GM23338 (cell line): Measurements from ENCODE around the gene IVD. TPM values are rescaled to one million over a fixed set of nuclear protein-coding genes. Genes with fewer than 3 reads are reported as not detected.

Source experiments
- ATAC-seq: fragments of 200-7000 bp; cut with Tn5 transposase; 3 replicates; pipeline ENCODE4 v1.9.1; 2020
- DNase-seq: peaks from one replicate; pipeline ENCODE4 v3.0.0-alpha.2; 2015; ENCODE audit warnings: low spot score
- H2AFZ ChIP-seq: fragments of 200-600 bp; sonication (generic); 2 replicates; pipeline ENCODE4 v1.8.0; 2016; ENCODE audit warnings: antibody characterized with exemption, mild to moderate bottlenecking, moderate library complexity
- H3F3A ChIP-seq: fragments of 200-600 bp; sonication (generic); replicated peaks from 2 replicates; pipeline ENCODE4 v1.8.0; 2017; ENCODE audit warnings: antibody characterized with exemption, mixed run types, low read depth
- H3K27ac ChIP-seq: fragments of 200-600 bp; sonication (generic); 2 replicates; pipeline ENCODE4 v1.6.1; 2016; ENCODE audit warnings: low read depth
- H3K27me3 ChIP-seq: fragments of 200-600 bp; sonication (generic); 2 replicates; pipeline ENCODE4 v1.8.0; 2016; ENCODE audit warnings: mild to moderate bottlenecking, mixed run types, moderate library complexity; ENCODE audit not compliant: insufficient read depth
- H3K36me3 ChIP-seq: fragments of 200-600 bp; sonication (generic); 2 replicates; pipeline ENCODE4 v1.8.0; 2016; ENCODE audit warnings: mild to moderate bottlenecking; ENCODE audit not compliant: insufficient read depth
- H3K4me1 ChIP-seq: fragments of 200-600 bp; sonication (generic); 2 replicates; pipeline ENCODE4 v1.8.0; 2016; ENCODE audit warnings: mild to moderate bottlenecking, moderate library complexity; ENCODE audit not compliant: insufficient read depth
- H3K4me2 ChIP-seq: fragments of 200-600 bp; sonication (generic); 2 replicates; pipeline ENCODE4 v1.7.1; 2017; ENCODE audit warnings: mixed run types
- H3K4me3 ChIP-seq: fragments of 200-600 bp; sonication (generic); 2 replicates; pipeline ENCODE4 v1.6.1; 2016; ENCODE audit warnings: mixed run types
- H3K79me2 ChIP-seq: fragments of 200-600 bp; sonication (generic); replicated peaks from 2 replicates; pipeline ENCODE4 v1.8.0; 2017; ENCODE audit warnings: mild to moderate bottlenecking; ENCODE audit not compliant: insufficient read depth
- H3K9me2 ChIP-seq: fragments of 200-600 bp; sonication (generic); 2 replicates; pipeline ENCODE4 v1.8.0; 2017; ENCODE audit not compliant: insufficient read depth
- H4K20me1 ChIP-seq: fragments of 200-600 bp; sonication (generic); replicated peaks from 2 replicates; pipeline ENCODE4 v1.8.0; 2017; ENCODE audit warnings: mild to moderate bottlenecking; ENCODE audit not compliant: insufficient read depth
- H3K27ac Mint-ChIP-seq: 2 replicates; pipeline ENCODE4 v1.8.0; 2020; ENCODE audit warnings: inconsistent platforms, mild to moderate bottlenecking, moderate library complexity, mixed read lengths
- H3K27me3 Mint-ChIP-seq: 3 replicates; pipeline ENCODE4 v1.8.0; 2022; ENCODE audit warnings: low read depth, mild to moderate bottlenecking, moderate library complexity, mixed read lengths, inconsistent platforms; ENCODE audit not compliant: insufficient read depth, poor library complexity
- H3K36me3 Mint-ChIP-seq: 3 replicates; pipeline ENCODE4 v1.8.0; 2021; ENCODE audit warnings: low read depth, mild to moderate bottlenecking, inconsistent platforms, moderate library complexity, mixed read lengths
- H3K4me1 Mint-ChIP-seq: 3 replicates; pipeline ENCODE4 v1.8.0; 2020; ENCODE audit warnings: mild to moderate bottlenecking, inconsistent platforms, mixed read lengths
- H3K4me3 Mint-ChIP-seq: 3 replicates; pipeline ENCODE4 v1.8.0; 2021; ENCODE audit warnings: moderate library complexity, mild to moderate bottlenecking, inconsistent platforms, mixed read lengths
- H3K9me3 Mint-ChIP-seq: 3 replicates; pipeline ENCODE4 v1.8.0; 2020; ENCODE audit warnings: moderate library complexity, mild to moderate bottlenecking, inconsistent platforms, mixed read lengths
- CREB1 ChIP-seq: fragments of 250-450 bp; sonication (Bioruptor Pico); IDR thresholded peaks from 2 replicates; pipeline ENCODE4 v1.5.0; 2020; ENCODE audit warnings: low read depth, mild to moderate bottlenecking, moderate library complexity
- EZH2 ChIP-seq: fragments of 200-600 bp; sonication (generic); IDR thresholded peaks from one replicate; pipeline ENCODE4 v1.8.0; 2017; ENCODE audit warnings: antibody characterized with exemption, mild to moderate bottlenecking, low read depth; ENCODE audit not compliant: unreplicated experiment
- EZH2phosphoT487 ChIP-seq: fragments of 200-600 bp; sonication (generic); IDR thresholded peaks from one replicate; pipeline ENCODE4 v1.8.1; 2018; ENCODE audit warnings: antibody characterized with exemption; ENCODE audit not compliant: unreplicated experiment
- JUNB ChIP-seq: IDR thresholded peaks from one replicate; pipeline ENCODE4 v1.6.1; 2016; ENCODE audit warnings: antibody characterized with exemption; ENCODE audit not compliant: unreplicated experiment
- POLR2AphosphoS5 ChIP-seq: IDR thresholded peaks from 2 replicates; pipeline ENCODE4 v1.6.1; 2016; ENCODE audit warnings: antibody characterized with exemption, low read depth
- STAT1 ChIP-seq: IDR thresholded peaks from one replicate; pipeline ENCODE4 v1.6.1; 2016; ENCODE audit warnings: antibody characterized with exemption; ENCODE audit not compliant: unreplicated experiment
- polyA plus RNA-seq: library from polyadenylated mRNA; unstranded; fragments of >200 nt; fragmentation: Nextera tagmentation; extraction: Ambion mirVana; gene quantifications from 2 replicates; pipeline ENCODE4 v1.2.1, GENCODE V29; 2016
- total RNA-seq: library from RNA; depleted of rRNA; stranded (reverse); fragments of >200 nt; shearing (Covaris generic); gene quantifications from 2 replicates; pipeline ENCODE4 v1.2.3, GENCODE V29; 2014
- TF ChIP-seq, protein P1 (sequence below): fragments of 250-450 bp; sonication (Bioruptor Pico); IDR thresholded peaks from 2 replicates; pipeline ENCODE4 v1.5.0; 2020; ENCODE audit warnings: mild to moderate bottlenecking, moderate library complexity
- TF ChIP-seq, protein P2 (sequence below), 2 experiments: fragments of 200-600 bp in 1 of 2; sonication (generic) in 1 of 2; conservative IDR thresholded peaks; 2 replicates each; pipeline versions ENCODE4 v1.5.1 to v1.6.1; 2016 to 2017; ENCODE audit warnings: antibody characterized with exemption in 2 of 2, low read depth in 2 of 2, mild to moderate bottlenecking in 2 of 2, moderate library complexity in 1 of 2

Gene IVD
- total and polyA plus RNA-seq, 2 experiments from 2014 or later: 54.1 to 75.4 TPM

DNA sequence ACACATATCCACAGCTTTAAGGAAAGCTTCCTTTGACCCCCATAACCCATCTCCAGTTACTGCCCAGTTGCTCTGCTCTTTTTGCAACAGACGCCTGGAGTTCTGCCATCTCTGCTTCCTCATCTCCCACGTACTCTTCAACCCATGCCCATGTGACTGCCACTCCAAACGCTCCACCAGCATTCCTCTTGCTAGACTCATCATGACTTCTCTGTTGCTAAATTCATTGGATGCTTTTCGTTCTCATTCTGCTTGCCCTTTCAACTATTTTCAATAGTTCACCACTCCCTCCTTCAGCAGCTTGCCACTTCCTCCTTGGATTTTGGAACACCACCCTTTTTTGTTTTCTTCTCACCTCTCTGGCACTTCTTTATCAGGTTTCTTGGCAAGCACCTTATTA is 25.7 kb upstream of the IVD start (continued):
- TF ChIP-seq, protein P1, sequence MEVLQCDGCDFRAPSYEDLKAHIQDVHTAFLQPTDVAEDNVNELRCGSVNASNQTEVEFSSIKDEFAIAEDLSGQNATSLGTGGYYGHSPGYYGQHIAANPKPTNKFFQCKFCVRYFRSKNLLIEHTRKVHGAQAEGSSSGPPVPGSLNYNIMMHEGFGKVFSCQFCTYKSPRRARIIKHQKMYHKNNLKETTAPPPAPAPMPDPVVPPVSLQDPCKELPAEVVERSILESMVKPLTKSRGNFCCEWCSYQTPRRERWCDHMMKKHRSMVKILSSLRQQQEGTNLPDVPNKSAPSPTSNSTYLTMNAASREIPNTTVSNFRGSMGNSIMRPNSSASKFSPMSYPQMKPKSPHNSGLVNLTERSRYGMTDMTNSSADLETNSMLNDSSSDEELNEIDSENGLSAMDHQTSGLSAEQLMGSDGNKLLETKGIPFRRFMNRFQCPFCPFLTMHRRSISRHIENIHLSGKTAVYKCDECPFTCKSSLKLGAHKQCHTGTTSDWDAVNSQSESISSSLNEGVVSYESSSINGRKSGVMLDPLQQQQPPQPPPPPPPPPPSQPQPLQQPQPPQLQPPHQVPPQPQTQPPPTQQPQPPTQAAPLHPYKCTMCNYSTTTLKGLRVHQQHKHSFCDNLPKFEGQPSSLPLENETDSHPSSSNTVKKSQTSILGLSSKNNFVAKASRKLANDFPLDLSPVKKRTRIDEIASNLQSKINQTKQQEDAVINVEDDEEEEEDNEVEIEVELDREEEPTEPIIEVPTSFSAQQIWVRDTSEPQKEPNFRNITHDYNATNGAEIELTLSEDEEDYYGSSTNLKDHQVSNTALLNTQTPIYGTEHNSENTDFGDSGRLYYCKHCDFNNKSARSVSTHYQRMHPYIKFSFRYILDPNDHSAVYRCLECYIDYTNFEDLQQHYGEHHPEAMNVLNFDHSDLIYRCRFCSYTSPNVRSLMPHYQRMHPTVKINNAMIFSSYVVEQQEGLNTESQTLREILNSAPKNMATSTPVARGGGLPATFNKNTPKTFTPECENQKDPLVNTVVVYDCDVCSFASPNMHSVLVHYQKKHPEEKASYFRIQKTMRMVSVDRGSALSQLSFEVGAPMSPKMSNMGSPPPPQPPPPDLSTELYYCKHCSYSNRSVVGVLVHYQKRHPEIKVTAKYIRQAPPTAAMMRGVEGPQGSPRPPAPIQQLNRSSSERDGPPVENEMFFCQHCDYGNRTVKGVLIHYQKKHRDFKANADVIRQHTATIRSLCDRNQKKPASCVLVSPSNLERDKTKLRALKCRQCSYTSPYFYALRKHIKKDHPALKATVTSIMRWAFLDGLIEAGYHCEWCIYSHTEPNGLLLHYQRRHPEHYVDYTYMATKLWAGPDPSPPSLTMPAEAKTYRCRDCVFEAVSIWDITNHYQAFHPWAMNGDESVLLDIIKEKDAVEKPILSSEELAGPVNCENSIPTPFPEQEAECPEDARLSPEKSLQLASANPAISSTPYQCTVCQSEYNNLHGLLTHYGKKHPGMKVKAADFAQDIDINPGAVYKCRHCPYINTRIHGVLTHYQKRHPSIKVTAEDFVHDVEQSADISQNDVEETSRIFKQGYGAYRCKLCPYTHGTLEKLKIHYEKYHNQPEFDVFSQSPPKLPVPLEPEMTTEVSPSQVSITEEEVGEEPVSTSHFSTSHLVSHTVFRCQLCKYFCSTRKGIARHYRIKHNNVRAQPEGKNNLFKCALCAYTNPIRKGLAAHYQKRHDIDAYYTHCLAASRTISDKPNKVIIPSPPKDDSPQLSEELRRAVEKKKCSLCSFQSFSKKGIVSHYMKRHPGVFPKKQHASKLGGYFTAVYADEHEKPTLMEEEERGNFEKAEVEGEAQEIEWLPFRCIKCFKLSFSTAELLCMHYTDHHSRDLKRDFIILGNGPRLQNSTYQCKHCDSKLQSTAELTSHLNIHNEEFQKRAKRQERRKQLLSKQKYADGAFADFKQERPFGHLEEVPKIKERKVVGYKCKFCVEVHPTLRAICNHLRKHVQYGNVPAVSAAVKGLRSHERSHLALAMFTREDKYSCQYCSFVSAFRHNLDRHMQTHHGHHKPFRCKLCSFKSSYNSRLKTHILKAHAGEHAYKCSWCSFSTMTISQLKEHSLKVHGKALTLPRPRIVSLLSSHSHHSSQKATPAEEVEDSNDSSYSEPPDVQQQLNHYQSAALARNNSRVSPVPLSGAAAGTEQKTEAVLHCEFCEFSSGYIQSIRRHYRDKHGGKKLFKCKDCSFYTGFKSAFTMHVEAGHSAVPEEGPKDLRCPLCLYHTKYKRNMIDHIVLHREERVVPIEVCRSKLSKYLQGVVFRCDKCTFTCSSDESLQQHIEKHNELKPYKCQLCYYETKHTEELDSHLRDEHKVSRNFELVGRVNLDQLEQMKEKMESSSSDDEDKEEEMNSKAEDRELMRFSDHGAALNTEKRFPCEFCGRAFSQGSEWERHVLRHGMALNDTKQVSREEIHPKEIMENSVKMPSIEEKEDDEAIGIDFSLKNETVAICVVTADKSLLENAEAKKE (CRISPR knock-in tag): no peak
- TF ChIP-seq CREB1 (CRISPR knock-in tag): no peak
- no peak for TF ChIP-seq POLR2AphosphoS5
- TF ChIP-seq STAT1: no peak
- TF ChIP-seq, protein P2, sequence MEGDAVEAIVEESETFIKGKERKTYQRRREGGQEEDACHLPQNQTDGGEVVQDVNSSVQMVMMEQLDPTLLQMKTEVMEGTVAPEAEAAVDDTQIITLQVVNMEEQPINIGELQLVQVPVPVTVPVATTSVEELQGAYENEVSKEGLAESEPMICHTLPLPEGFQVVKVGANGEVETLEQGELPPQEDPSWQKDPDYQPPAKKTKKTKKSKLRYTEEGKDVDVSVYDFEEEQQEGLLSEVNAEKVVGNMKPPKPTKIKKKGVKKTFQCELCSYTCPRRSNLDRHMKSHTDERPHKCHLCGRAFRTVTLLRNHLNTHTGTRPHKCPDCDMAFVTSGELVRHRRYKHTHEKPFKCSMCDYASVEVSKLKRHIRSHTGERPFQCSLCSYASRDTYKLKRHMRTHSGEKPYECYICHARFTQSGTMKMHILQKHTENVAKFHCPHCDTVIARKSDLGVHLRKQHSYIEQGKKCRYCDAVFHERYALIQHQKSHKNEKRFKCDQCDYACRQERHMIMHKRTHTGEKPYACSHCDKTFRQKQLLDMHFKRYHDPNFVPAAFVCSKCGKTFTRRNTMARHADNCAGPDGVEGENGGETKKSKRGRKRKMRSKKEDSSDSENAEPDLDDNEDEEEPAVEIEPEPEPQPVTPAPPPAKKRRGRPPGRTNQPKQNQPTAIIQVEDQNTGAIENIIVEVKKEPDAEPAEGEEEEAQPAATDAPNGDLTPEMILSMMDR (conservative IDR thresholded peaks at IDR 0.05; ENCODE audit: low read depth in 2 of 2): no peak
- TF ChIP-seq EZH2: no peak
- no peak for TF ChIP-seq EZH2phosphoT487
- TF ChIP-seq JUNB: no peak

DNA sequence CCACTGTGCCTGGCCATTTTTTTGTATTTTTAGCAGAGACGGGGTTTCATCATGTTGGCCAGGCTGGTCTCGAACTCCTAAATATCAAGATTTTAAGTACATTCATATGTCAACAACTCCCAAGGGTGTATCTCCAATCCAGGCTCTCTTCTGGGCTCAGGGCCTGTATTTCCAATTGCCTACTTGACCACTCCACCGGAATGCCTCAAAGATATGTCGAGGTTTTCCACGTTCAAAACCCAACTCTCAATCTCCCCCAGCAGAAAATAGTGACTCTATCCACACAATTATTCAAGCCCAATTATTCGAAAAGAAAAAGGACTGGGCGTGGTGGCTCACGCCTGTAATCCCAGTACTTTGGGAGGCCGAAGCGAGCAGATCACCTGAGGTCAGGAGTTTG is 25.0 kb upstream of the IVD start:
- H3K27me3 ChIP-seq: no peaks in the 10 kb centered on the region
- ATAC-seq: no peak
- Mint-ChIP-seq H3K4me1 (peaks cover 16% of the 10 kb centered on the region), H3K27ac (no peak overlapping the region), H3K36me3 (peaks cover 20% of the 10 kb centered on the region), H3K4me3 (no peak overlapping the region; the same call in 2 of the 3 replicates), H3K9me3 (no peaks in the 10 kb centered on the region), H3K27me3 (peaks cover 7% of the 10 kb centered on the region)
- peaks cover 5% of the 10 kb centered on the region for H3K36me3 ChIP-seq
- no peak overlapping the region for H3K27ac ChIP-seq
- no peak overlapping the region for H2AFZ ChIP-seq
- no peak overlapping the region for H3K4me3 ChIP-seq
- H3F3A ChIP-seq: 0 out of 2 replicates have a peak, but pooled peaks cover 6% of the 10 kb centered on the region
- H3K4me1 ChIP-seq: peaks cover 9% of the 10 kb centered on the region
- H3K79me2 ChIP-seq: peaks cover 25% of the 10 kb centered on the region
- no peak overlapping the region for H3K4me2 ChIP-seq
- H3K9me2 ChIP-seq: no peaks in the 10 kb centered on the region
- H4K20me1 ChIP-seq: peaks cover 11% of the 10 kb centered on the region
- DNase-seq: no peak
- TF ChIP-seq EZH2phosphoT487 (no peak), JUNB (no peak), POLR2AphosphoS5 (no peak), CREB1 (CRISPR knock-in tag) (no peak)
- TF ChIP-seq, protein P1 (CRISPR knock-in tag): no peak
